ENCODE measurements around the gene FLVCR1. TPM values are rescaled to one million over a fixed set of nuclear protein-coding genes. Genes with fewer than 3 reads are reported as not detected.

Gene FLVCR1
- total and polyA plus RNA-seq, 3 donors from 2014 or later = 7.4 to 13.3 (median 10.1) TPM

DNA sequence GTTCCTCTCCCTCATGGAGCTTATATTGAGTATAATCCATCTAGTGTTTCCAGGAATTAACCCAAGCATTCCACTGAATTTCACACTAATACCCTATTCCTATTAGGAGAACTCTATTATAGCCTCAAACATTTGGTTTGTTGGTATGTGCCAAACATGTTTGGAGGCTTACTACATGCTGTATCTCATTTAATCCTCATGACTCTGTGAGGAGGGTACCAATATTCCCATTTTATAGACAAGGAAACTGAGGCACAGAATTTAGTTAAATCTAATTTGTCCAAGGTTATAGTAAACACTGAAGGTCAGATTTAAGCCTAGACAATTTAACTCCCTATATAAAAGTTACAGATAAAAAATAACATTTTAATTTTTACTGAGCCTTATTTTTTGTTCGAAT, 9.1 kb downstream of the FLVCR1 start:
- H3K36me3 ChIP-seq (ENCODE audit: low read depth, missing control alignments) = no peaks in the 10 kb centered on the region
- no peaks in the 10 kb centered on the region for H3K4me1 ChIP-seq
- TF ChIP-seq POLR2A (IDR thresholded peaks at IDR 0.05) = no peak
- TF ChIP-seq, protein P1, sequence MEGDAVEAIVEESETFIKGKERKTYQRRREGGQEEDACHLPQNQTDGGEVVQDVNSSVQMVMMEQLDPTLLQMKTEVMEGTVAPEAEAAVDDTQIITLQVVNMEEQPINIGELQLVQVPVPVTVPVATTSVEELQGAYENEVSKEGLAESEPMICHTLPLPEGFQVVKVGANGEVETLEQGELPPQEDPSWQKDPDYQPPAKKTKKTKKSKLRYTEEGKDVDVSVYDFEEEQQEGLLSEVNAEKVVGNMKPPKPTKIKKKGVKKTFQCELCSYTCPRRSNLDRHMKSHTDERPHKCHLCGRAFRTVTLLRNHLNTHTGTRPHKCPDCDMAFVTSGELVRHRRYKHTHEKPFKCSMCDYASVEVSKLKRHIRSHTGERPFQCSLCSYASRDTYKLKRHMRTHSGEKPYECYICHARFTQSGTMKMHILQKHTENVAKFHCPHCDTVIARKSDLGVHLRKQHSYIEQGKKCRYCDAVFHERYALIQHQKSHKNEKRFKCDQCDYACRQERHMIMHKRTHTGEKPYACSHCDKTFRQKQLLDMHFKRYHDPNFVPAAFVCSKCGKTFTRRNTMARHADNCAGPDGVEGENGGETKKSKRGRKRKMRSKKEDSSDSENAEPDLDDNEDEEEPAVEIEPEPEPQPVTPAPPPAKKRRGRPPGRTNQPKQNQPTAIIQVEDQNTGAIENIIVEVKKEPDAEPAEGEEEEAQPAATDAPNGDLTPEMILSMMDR (IDR thresholded peaks at IDR 0.05) = no peak
- no peak overlapping the region for H3K27ac ChIP-seq
- H3K4me3 ChIP-seq = no peak overlapping the region
- no peaks in the 10 kb centered on the region for H3K27me3 ChIP-seq
- 49 to 90% methylated on average over 1 of the region's 1 CpG for WGBS, 2 donors
- no peak for DNase-seq
- intact Hi-C loops (cut with DNase I; ENCODE audit: low total_unique reads) = no loop called here
- no peaks in the 10 kb centered on the region for H3K9me3 ChIP-seq

- Histone ChIP-seq H3K27me3 (no peaks in the 10 kb centered on the region), H3K27ac (no peak overlapping the region), H3K9me3 (no peaks in the 10 kb centered on the region), H3K36me3 (ENCODE audit: low read depth, missing control alignments) (no peaks in the 10 kb centered on the region), H3K4me3 (no peak overlapping the region), H3K4me1 (no peaks in the 10 kb centered on the region)
- DNase-seq = no peak
- TF ChIP-seq, protein P1 (IDR thresholded peaks at IDR 0.05) = no peak
- WGBS, 2 donors = 95 to 96% methylated on average over 1 of the region's 1 CpG
- intact Hi-C loops (cut with DNase I; ENCODE audit: low total_unique reads) = no loop called here
Observed at GRCh38 chr1:212871976-212872375, 13.9 kb downstream of the FLVCR1 start.

- DNase-seq = no peak
- Histone ChIP-seq H3K27me3 (no peaks in the 10 kb centered on the region), H3K27ac (no peak overlapping the region), H3K36me3 (ENCODE audit: low read depth, missing control alignments) (no peaks in the 10 kb centered on the region), H3K4me1 (no peaks in the 10 kb centered on the region), H3K4me3 (no peak overlapping the region), H3K9me3 (no peaks in the 10 kb centered on the region)
- no peak for TF ChIP-seq POLR2A (IDR thresholded peaks at IDR 0.05)
- TF ChIP-seq, protein P1 (IDR thresholded peaks at IDR 0.05) = no peak
- 65 to 73% methylated on average over 2 of the region's 2 CpGs for WGBS, 2 donors
- intact Hi-C loops (cut with DNase I; ENCODE audit: low total_unique reads) = no loop called here
Observed at GRCh38 chr1:212873518-212873917, 15.4 kb downstream of the FLVCR1 start.

DNA sequence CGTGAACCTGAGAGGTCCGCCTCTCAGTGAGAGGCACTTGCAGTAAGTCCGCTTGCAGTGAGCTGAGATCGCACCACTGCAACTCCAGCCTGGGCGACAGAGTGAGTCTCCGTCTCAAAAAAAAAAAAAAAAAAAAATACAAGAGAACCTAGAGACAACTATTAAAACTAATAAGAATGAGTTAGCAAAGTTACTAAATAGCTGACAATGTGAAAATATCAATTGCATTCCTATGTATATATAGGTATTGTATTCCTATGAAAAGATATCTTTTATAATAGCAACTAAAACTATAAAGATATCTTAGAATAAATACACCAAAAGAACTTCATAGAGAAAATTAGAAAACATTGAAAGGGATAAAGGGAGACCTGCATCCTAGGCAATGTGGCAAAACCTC, 20.3 kb downstream of the FLVCR1 start:
- WGBS, 2 donors = 91 to 96% methylated on average over 6 of the region's 6 CpGs
- H3K9me3 ChIP-seq = no peaks in the 10 kb centered on the region

More for the DNA sequence above, 20.3 kb downstream of the FLVCR1 start:
- intact Hi-C loops (cut with DNase I; ENCODE audit: low total_unique reads) = no loop called here
- TF ChIP-seq POLR2A (IDR thresholded peaks at IDR 0.05) = no peak
- TF ChIP-seq, protein P1 (IDR thresholded peaks at IDR 0.05) = no peak
- H3K27me3 ChIP-seq = no peaks in the 10 kb centered on the region
- no peaks in the 10 kb centered on the region for H3K4me1 ChIP-seq
- H3K36me3 ChIP-seq (ENCODE audit: low read depth, missing control alignments) = no peaks in the 10 kb centered on the region
- DNase-seq = no peak
- H3K4me3 ChIP-seq = no peak overlapping the region
- no peak overlapping the region for H3K27ac ChIP-seq
